BE2C (cell line): ENCODE results near the gene HBA2.
"Not testable (repeated sequence)": the region's sequence is repeated elsewhere in the genome, so short reads cannot be mapped to it uniquely, and the experiment has no call there.

Experiments used
- DNase-seq: peaks from one replicate; pipeline ENCODE4 v3.0.0-alpha.2; 2020
- H3K27me3 ChIP-seq: fragments of 250-450 bp; sonication (Bioruptor Pico); 2 replicates; pipeline ENCODE4 v1.5.1; 2020; ENCODE audit warnings: mild to moderate bottlenecking
- H3K36me3 ChIP-seq: fragments of 250-450 bp; sonication (Bioruptor Pico); 2 replicates; pipeline ENCODE4 v1.5.1; 2020; ENCODE audit warnings: mild to moderate bottlenecking
- H3K4me1 ChIP-seq: fragments of 250-450 bp; sonication (Bioruptor Pico); 2 replicates; pipeline ENCODE4 v1.5.1; 2020
- H3K4me3 ChIP-seq: 2 replicates; pipeline ENCODE4 v1.5.1; 2011; ENCODE audit warnings: low read depth, low read length
- H3K9me3 ChIP-seq: fragments of 250-450 bp; sonication (Bioruptor Pico); 2 replicates; pipeline ENCODE4 v1.5.1; 2020
- TF ChIP-seq, protein P1 (sequence below): IDR thresholded peaks from 2 replicates; pipeline ENCODE4 v1.5.1; 2012; ENCODE audit warnings: mild to moderate bottlenecking, low read depth, low read length

HBA2 gene

DNA sequence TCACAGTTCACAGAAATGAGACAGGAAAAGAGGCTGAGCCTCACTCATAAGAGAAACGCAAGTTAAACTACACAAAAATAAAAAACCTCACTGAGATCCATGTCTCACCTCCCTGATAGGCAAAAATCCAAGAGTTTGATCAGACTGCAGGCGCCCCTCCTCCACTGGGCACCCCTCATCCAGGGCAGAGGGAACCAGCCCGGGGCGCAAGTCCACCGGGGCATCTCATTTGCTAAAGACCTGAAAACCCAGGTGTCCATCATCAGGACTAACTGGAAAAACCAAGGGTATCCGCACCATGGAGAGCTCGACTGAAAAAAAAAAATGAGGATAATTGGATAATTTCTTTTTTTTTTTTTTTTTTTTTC is 17.7 kb upstream of the HBA2 start:
- no peaks in the 10 kb centered on the region for H3K9me3 ChIP-seq
- no peaks in the 10 kb centered on the region for H3K36me3 ChIP-seq
- TF ChIP-seq, protein P1, sequence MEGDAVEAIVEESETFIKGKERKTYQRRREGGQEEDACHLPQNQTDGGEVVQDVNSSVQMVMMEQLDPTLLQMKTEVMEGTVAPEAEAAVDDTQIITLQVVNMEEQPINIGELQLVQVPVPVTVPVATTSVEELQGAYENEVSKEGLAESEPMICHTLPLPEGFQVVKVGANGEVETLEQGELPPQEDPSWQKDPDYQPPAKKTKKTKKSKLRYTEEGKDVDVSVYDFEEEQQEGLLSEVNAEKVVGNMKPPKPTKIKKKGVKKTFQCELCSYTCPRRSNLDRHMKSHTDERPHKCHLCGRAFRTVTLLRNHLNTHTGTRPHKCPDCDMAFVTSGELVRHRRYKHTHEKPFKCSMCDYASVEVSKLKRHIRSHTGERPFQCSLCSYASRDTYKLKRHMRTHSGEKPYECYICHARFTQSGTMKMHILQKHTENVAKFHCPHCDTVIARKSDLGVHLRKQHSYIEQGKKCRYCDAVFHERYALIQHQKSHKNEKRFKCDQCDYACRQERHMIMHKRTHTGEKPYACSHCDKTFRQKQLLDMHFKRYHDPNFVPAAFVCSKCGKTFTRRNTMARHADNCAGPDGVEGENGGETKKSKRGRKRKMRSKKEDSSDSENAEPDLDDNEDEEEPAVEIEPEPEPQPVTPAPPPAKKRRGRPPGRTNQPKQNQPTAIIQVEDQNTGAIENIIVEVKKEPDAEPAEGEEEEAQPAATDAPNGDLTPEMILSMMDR = no peak
- DNase-seq = no peak
- no peaks in the 10 kb centered on the region for H3K4me1 ChIP-seq
- peak overlapping the region; percentile 66 for H3K4me3 ChIP-seq
- peaks cover 24% of the 10 kb centered on the region for H3K27me3 ChIP-seq

- no peak for DNase-seq
- peaks cover 24% of the 10 kb centered on the region for H3K27me3 ChIP-seq
These were observed 13.4 kb upstream of the HBA2 start for GRCh38 chr16:159136-159849.

DNA sequence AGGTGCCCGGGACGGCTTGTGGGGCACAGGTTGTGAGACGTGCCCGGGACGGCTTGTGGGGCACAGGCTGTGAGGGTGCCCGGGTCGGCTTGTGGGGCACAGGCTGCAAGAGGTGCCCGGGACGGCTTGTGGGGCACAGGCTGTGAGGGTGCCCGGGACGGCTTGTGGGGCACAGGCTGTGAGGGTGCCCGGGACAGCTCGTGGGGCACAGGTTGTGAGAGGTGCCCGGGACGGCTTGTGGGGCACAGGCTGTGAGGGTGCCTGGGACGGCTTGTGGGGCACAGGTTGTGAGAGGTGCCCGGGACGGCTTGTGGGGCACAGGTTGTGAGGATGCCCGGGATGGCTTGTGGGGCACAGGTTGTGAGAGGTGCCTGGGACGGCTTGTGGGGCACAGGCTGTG is 12.4 kb upstream of the HBA2 start:
- not testable (repeated sequence) for H3K4me1 ChIP-seq, DNase-seq, H3K4me3 ChIP-seq, H3K9me3 ChIP-seq, H3K36me3 ChIP-seq
- peaks cover 25% of the 10 kb centered on the region for H3K27me3 ChIP-seq

More at GRCh38 chr16:159136-159849, 13.4 kb upstream of the HBA2 start:
- TF ChIP-seq, protein P1 = no peak
- H3K36me3 ChIP-seq = no peaks in the 10 kb centered on the region
- H3K9me3 ChIP-seq = no peaks in the 10 kb centered on the region
- H3K4me1 ChIP-seq = no peaks in the 10 kb centered on the region
- H3K4me3 ChIP-seq = no peak overlapping the region

- H3K9me3 ChIP-seq = no peaks in the 10 kb centered on the region
These were observed 11.9 kb upstream of the HBA2 start for GRCh38 chr16:160691-161190.

DNA sequence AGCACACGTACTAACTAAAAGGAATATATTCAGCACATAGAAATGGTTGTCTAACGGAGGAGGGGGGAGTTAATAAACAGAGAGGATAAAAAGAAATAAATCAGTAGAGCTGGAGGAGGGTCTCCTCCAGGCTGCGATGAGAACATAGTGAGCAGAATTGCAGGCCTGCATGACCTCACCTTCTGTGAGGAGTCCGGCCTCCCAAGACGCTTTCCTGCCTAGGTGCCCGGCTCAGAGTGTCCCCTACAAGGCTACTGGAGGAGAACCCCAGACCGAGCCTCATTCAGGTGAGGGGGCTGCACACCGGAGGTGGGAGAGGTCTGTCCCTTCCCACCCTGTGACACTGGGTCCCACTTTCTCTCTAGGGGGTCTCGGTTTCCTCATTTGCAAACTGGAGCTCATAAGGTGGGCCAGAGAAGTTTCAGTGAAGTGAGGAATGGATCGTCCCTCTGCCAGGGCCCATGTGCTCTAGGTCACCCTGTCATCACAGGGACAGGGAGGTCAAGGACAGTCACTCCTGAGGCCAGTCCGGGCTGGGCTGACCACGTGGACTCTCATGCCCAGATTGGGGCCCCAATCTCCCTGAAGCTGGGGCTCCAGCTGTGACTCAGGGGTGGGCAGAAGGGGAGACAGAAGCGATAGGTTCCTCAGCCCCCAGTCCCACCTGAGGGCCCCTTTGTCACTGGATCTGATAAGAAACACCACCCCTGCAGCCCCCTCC is 10.2 kb upstream of the HBA2 start:
- TF ChIP-seq, protein P1 = no peak
- no peak overlapping the region for H3K4me3 ChIP-seq

More at GRCh38 chr16:160691-161190, 11.9 kb upstream of the HBA2 start:
- H3K27me3 ChIP-seq = peaks cover 26% of the 10 kb centered on the region
- H3K4me3 ChIP-seq = no peak overlapping the region
- H3K4me1 ChIP-seq = peaks cover 5% of the 10 kb centered on the region
- TF ChIP-seq, protein P1 = no peak
- DNase-seq = no peak
- H3K36me3 ChIP-seq = no peaks in the 10 kb centered on the region

GRCh38 chr16:163139-163538 is 9.5 kb upstream of the HBA2 start:
- not testable (repeated sequence) for H3K4me3 ChIP-seq, DNase-seq, H3K36me3 ChIP-seq, H3K9me3 ChIP-seq, H3K4me1 ChIP-seq
- H3K27me3 ChIP-seq = peaks cover 43% of the 10 kb centered on the region

More for the DNA sequence above, 10.2 kb upstream of the HBA2 start:
- peaks cover 42% of the 10 kb centered on the region for H3K27me3 ChIP-seq
- peaks cover 5% of the 10 kb centered on the region for H3K4me1 ChIP-seq
- DNase-seq = no peak
- H3K36me3 ChIP-seq = no peaks in the 10 kb centered on the region
- H3K9me3 ChIP-seq = no peaks in the 10 kb centered on the region

- H3K27me3 ChIP-seq = peaks cover 40% of the 10 kb centered on the region
- H3K4me1 ChIP-seq = not testable (repeated sequence)
These were observed 9.0 kb upstream of the HBA2 start for GRCh38 chr16:163696-164095.

DNA sequence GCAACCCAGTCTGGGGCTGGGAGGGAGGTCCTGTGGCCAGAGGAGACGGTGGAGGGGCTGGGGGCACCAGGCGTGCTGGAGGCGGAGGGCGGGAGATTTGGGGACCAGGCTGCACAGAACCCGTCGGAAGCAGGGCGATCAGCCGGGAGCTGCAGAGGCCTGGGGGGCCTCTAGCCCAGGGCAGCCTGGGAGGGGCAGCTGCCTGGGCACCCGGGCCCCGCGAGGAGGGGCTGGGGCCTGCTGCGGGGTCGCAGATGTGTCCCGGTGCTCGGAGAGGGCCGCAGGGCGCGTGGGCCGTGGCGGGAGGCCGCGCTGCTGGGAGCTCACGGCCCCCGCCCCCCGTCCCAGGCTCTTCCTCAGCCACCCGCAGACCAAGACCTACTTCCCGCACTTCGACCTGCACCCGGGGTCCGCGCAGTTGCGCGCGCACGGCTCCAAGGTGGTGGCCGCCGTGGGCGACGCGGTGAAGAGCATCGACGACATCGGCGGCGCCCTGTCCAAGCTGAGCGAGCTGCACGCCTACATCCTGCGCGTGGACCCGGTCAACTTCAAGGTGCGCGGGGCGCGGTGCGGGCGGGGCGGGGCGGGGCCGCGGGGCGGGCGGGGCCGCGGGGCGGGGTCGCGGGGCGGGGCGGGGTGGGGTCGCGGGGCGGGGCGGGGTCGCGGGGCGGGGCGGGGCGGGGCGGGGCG is 8.4 kb upstream of the HBA2 start:
- H3K27me3 ChIP-seq = peaks cover 37% of the 10 kb centered on the region

More at GRCh38 chr16:163696-164095, 9.0 kb upstream of the HBA2 start:
- DNase-seq, H3K36me3 ChIP-seq, H3K4me3 ChIP-seq, H3K9me3 ChIP-seq: not testable (repeated sequence)

More for the DNA sequence above, 8.4 kb upstream of the HBA2 start:
- not testable (repeated sequence) for H3K9me3 ChIP-seq, H3K4me3 ChIP-seq, H3K36me3 ChIP-seq, DNase-seq, H3K4me1 ChIP-seq
